Measurements from ENCODE around the gene MYOC.
"Not testable (repeated sequence)": the region's sequence is repeated elsewhere in the genome, so short reads cannot be mapped to it uniquely, and the experiment has no call there.

Gene MYOC

DNA sequence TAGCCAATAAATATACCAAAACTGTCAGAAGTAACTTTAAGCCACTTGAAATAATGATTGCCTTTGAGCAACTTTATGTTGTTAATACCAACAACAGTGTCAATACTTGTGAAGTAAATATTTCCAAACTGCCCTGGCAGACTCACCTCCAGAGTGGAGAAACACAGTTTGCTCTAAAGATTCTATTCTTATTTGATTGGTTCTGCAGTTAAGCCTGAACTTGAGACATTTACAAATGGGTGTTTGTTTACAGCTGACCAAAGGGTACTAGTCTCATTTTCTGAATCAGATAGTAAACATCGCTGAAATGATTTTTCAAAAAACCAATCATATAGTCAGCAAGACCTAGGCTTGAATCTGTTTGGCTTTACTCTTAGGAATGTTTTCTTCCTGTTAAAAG, 1.3 kb upstream of the MYOC start:
- H3K4me3 ChIP-seq (ENCODE audit: low read depth, low read length), result no peak overlapping the region

DNA sequence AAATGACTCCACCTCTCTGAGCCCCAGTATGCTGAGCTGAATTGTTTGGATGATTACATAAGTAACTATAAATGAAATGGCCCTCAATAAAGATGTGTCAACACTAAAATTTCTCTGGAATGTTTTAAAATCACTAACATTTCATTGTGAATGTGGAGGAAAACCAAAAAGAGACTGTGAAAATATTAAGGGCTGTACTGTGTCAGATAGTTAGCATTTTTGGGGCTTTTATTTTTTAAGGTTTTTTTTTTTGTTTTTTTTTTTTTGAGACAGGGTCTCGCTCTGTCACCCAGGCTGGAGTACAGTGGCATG, 6.3 kb downstream of the MYOC start:
- H3K4me3 ChIP-seq (ENCODE audit: low read depth, low read length), result no peak overlapping the region

DNA sequence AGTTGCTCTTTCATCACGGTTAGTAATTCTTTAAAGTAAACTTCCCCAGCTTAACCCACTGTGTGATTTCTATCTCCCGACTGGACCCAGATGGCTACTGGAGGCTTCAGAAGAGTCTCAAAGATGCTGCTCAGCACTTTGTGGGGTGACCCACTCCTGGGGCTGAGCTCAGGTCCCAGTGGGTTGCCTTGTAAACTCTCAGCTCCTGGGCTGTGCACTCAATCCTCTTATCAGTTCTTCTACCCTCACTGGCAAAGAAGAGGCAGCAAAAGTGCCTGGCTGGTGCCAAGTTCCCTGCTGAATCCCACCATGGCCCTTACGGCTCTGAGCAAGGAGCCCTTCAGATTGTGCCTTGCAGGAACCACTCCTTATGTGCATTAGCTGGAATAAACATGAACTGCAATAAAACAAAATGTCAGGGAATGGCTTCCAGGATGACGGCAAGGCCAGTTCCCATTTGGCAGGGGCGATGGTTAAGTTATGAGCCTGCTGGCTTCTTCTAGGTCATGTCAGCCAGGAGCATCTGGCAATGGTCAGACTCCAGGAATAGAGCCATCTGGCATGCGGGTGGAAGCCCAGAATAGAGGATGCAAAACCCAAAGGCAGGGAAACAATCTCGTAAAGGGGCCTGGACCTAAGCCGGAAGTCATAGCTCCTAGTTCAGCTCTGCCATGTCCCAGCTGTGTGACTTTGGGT, 6.8 kb downstream of the MYOC start:
- H3K4me3 ChIP-seq (ENCODE audit: low read depth, low read length), result no peak overlapping the region

DNA sequence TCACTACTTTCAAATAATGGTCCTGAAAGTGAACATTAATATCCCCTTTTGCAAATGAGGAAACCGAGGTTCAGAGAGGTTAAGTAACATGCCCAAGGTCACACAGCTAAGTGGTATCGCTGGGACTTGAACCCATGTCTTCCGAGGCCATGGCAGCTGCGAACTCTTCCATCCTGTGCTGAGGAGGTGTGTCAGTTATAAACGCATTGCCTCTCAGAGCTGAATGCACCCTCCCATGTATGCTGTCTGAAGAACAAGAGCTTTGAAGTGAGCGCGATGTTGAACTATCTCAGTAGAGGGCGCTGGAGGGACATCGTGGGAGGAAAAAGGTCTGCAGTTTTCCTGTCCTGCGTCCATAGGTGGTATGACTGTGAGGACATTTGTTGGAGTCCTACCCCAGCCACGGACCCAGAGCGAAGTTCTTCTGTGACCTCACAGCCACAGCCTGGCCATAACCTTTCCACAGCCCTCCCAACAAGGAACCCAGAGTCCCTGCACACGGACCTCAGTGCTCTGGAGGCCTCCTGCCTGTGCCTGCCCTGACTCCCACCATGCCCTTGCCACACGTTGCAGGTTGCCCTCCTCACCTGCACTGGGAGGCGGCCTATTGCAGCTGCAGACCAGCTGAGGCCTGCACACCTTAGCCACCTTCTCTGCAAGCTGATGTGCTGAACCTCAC, 7.5 kb downstream of the MYOC start:
- no peak overlapping the region for H3K4me3 ChIP-seq (ENCODE audit: low read depth, low read length)

DNA sequence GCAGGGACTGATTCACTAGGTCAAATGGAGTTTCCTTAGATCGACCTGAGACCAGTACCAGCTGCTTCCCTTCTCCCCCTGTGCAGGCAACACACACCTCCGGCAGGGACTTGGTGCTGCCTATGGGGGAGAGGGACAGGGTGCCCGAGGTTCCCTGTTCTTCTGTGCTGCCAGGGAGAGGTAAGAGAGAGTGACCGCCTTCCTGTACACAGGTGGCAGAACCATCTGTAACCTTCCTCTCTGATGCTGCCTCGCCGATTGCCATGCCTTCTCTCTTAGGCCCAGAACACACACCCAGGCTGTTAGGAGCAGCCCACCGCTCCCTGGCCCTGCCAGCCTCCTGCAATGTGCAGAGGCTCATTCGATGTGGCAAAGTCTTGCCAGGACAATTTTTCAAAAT, 9.3 kb downstream of the MYOC start:
- no peak overlapping the region for H3K4me3 ChIP-seq (ENCODE audit: low read depth, low read length)

DNA sequence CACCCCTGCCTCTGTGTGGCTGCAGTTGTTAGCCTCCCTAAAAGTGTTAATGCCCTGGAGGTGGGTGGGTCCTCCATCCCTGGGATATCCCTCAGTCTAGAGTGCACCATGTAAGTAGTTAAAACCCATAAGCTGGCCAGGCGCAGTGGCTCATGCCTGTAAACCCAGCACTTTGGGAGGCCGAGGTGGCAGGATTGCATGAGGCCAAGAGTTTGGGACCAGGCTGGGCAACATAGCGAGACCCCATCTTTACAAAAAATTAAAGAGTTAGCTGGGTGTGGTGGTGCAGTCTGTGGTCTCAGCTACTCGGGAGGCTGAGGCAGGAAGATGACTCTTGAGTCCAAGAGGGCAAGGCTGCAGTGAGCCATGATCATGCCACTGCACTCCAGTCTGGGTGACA, 10.3 kb downstream of the MYOC start:
- H3K4me3 ChIP-seq (ENCODE audit: low read depth, low read length), result no peak overlapping the region

DNA sequence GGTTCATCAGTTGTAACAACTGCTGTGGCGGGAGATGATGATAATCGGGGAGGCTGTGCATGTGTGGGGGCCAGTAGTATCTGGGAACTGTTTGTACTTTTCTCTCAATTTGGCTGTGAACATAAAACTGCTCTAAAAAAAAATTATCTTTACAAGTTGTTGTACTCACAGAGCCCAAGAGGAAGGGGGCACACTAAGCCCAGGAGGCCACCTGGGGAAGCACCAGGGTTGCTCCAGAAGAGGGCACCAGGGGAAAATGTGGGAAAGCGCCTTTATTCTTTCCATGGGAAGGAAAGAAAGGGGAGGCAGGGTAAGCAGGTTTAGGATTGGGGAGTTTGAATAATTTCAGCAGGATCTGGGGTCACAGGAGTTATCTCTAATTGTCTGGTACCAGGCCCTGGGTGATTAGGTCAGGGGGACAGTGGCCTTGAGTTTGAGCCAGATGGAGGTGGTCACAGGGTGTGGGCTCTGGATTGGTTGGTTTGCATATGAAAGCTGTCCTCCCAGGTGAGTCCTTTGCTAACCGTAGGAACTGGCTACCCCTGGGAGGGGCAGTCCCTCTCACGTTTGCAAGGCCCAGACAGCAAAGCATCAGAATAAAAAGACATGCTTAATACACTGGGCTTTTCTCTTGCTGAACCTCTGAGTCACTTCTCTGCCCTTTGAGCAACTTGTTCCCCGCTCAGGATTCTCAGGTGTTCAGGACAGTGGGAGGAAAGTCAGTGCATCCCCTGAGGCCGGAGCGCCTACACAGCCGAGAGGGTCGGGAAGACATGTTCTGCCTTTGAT, 11.2 kb downstream of the MYOC start:
- no peak overlapping the region for H3K4me3 ChIP-seq (ENCODE audit: low read depth, low read length)

DNA sequence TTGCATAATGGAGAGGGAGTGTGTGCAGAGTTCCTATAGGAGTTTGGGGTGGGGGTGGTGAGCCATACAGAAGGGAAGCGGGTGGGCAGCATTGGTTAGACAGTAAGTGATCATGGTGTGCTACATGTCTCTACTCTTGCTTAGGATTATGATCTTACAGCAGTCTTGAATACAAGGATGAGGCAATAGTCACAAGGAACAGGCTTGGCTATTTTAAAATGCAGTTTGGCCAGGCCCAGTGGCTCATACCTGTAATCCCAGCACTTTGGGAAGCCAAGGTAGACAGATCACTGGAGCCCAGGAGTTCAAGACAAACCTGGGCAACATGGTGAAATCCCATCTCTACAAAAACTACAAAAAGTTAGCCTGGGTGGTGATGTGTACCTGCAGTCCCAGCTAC, 12.3 kb downstream of the MYOC start:
- H3K4me3 ChIP-seq (ENCODE audit: low read depth, low read length), result no peak overlapping the region

DNA sequence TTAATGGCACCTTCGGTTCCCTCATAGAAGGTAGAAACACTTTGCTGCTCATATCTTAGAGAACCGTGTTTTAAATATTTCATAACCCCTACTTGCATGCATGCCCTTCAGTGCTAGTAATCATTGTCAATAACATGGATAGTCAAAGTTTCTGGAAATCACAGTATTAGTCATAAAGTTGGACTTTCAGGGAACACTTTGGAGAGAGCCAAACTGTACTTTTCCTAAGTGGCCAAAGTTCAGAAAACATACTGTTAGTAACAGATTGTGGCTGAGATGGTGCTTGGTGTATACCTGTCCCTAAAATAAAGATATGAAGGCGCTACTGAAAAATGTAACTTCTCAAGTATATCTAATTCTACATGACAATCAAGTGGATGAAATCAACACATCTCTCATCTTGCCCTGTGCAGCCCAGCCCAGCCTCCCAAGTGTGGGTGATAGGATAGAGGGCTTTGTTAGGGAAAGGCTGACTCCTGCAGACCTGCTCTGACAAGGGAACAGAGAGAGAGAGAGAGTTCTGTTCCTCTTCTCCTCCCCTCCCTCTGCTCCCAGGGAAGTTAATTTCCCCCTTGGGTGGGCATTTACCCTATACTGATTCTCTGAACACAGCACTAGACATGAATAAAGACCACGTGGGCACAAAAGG, 14.4 kb downstream of the MYOC start:
- H3K4me3 ChIP-seq (ENCODE audit: low read depth, low read length), result no peak overlapping the region

DNA sequence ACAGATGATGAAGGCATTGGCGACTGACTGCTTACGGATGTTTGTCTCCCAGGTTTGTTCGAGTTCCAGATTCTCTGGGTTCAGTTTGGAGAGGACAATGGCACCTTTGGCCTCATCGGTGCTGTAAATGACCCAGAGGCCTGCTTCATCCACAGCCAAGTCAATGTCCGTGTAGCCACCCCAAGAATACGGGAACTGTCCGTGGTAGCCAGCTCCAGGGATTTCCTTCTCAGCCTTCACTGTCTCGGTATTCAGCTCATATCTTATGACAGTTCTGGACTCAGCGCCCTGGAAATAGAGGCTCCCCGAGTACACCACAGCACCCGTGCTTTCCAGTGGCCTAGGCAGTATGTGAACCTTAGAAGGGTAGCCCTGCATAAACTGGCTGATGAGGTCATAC, 16.3 kb downstream of the MYOC start:
- no peak overlapping the region for H3K4me3 ChIP-seq (ENCODE audit: low read depth, low read length)

DNA sequence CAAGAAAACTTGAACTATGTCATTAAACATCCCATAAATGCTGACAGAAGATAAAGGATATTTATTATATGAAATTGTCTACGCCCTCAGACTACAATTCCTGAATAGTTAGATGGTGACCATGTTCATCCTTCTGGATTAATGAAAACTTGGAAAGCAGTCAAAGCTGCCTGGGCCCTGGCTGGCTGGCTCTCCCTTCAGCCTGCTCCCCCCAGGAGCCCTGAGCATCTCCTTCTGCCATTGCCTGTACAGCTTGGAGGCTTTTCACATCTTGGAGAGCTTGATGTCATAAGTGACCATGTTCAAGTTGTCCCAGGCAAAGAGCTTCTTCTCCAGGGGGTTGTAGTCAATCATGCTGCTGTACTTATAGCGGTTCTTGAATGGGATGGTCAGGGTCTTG, 16.8 kb downstream of the MYOC start:
- no peak overlapping the region for H3K4me3 ChIP-seq (ENCODE audit: low read depth, low read length)

DNA sequence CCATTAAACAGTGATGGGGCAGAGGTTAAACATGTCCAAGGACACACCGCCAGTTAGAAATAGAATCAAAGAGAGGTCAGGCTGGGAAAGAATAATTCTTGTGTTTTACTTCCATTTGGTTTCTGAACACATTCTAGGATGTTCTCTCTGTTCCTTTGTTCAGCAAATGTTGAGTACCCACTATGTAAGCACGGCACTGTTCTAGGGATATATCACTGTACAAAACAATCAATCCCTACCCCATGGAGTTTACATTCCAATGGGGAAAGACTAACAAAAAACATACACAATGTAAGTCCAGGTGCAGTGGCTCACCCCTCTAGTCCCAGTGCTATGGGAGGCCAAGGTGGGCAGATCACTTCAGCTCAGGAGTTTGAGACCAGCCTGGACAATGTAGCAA, 24.3 kb downstream of the MYOC start:
- no peak overlapping the region for H3K4me3 ChIP-seq (ENCODE audit: low read depth, low read length)

DNA sequence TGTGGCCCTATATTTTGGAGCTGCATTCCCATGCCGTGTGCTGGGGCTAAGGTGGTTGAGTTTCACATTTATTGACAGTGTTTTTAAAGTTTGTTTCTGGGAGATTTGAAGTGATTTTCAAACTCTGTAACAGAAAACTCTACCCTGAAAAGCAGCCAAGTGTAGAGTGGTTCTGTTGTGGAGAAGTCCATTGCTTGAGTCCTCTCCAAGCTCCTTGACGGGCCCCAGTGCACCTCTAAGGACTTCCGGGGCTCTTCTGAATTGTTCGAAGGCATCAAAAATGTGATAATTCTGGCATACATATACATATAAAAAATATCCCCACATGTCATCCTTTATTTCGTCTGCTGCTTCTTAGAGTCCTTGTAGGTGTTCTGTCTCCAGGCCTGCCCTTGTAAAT, 25.5 kb downstream of the MYOC start:
- H3K4me3 ChIP-seq (ENCODE audit: low read depth, low read length), result no peak overlapping the region

DNA sequence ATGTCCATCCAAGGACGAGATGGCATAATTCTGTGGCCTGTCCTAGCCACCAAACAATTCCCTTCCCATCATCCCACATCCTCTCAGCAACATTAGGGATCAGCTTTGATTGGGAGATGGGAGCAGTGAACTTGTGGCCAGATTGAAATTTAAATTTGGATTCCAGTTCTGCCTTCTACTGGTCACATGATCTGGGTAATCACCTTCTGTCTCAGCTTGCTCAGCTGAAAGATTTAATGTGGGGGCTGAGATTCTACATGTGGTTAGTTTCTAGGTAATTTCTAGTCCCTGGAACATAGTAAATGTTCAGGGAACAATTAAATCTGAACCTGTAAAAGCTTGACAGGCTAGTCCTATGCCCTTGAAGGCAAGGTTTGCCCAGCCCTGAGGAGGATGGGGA, 27.3 kb downstream of the MYOC start:
- no peak overlapping the region for H3K4me3 ChIP-seq (ENCODE audit: low read depth, low read length)

DNA sequence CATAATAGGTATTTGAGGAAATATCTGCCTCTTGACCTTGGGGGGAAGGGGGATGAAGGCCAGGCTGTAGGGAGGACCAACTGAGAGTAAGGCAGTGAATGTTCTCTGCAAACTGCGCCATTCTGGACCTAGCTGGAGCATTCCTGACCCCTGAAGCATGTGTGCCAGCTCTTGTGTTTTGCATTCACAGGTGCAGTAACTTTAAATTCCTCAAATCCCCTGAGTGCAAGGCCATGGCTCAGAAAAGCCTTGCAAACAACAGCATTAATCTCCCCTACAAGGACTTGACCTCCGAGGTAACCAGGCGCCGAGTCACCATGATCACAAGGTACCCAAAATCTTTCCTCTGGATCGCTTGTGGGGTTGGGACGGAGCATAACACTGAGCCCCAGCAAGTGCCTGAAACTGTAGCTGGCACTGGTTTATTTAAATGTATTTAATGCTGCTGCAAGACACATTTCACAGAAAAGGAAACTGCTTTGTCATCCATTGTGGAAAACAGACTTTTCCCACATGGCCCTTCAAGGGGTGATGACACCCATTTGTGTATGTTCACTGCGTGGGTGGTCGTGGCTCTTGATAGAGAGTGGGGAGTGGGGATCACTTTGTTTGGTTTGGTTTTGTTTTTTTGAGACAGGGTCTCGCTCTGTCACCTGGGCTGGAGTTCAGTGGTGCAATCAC, 28.7 kb downstream of the MYOC start:
- H3K4me3 ChIP-seq (ENCODE audit: low read depth, low read length), result no peak overlapping the region

DNA sequence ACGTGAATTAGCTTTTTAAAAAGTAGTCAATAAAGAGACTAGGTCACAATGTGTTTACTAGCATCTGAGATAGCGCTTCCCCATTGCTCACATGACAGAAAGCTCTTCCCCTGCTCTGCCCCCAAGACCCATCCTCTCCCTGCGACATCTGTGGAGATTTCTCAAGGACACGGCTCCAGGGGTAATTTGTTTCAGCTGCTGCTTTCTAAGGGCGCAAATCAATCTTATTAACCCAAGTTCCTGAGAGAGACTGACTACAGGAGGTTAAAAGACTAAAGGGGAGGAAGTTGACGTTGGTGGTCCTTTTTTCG, 30.4 kb downstream of the MYOC start, which contains the start of gene MYOCOS:
MYOCOS (plus strand) TSS at position 92 of the 311 bp plus-strand sequence. CDS start 1,641 bp downstream, outside the sequence.
- H3K4me3 ChIP-seq (ENCODE audit: low read depth, low read length), result no peak within 1 kb of the TSS

DNA sequence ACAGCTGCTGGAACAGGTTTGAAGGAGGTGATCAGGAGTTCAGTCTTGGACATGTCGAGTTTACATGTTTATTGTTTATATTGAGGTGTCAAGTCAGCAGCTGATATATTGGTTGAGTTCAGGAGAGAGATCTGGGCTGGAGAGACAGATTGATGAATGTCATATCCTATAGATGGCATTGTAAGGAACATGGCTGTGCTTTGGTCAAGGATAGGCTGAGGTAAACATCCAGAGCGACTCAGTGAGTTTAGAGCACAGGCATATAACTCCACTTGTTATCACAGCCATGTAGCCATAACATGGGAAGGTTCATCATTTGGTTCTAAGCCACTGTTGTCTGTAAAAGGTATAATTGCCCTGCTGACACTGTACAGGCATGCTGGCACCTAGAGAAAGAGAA, 35.9 kb downstream of the MYOC start:
- H3K4me3 ChIP-seq (ENCODE audit: low read depth, low read length), result no peak overlapping the region

DNA sequence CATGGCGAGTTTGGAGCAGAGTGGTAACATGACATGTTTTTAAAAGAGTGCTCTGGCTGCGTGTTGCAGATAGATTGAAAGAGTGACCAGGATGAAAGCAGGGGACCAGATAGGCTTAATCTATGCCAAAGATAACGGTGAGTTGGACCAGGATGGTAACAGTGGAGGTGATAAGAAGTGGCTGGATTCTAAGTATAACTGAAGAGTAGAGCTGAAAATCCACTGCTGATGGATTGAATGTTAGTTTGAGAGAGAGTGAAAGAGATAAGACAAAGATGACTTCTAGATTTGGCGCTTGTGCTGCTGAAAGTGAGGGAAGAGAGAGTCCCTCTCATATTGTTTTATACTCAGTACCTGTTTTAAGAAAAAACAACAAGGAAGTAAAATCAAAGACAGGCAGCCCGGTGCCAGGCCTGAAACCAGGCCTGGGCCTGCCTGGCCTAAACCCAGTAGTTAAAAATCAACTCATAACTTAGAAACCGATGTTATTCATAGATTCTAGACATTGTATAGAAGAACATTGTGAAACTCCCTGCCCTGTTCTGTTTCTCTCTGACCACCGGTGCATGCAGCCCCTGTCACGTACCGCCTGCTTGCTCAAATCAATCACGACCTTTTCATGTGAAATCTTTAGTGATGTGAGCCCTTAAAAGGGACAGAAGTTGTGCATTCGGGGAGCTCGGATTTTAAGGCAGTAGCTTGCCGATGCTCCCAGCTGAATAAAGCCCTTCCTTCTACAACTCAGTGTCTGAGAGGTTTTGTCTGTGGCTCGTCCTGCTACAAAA, 37.2 kb downstream of the MYOC start:
- not testable (repeated sequence) for H3K4me3 ChIP-seq (ENCODE audit: low read depth, low read length)

DNA sequence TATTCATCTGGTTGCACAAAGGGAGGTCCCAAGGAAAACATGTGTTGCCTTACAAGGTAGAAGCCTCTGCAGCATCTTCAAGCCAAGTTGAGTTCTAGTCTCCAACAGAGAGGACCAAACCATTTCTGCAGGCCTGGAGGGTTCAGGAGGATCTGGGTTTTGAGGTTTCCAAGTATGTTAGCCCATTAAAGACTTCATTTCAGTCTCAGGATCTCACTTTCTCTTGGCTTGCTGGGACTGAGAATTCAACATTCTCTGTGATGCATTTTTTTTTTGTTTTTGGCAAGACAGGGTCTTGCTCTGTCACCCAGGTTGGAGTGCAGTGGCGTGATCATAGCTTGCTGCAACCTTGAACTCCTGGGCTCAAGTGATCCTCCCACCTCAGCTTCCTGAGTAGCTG, 39.2 kb downstream of the MYOC start:
- H3K4me3 ChIP-seq (ENCODE audit: low read depth, low read length), result no peak overlapping the region

DNA sequence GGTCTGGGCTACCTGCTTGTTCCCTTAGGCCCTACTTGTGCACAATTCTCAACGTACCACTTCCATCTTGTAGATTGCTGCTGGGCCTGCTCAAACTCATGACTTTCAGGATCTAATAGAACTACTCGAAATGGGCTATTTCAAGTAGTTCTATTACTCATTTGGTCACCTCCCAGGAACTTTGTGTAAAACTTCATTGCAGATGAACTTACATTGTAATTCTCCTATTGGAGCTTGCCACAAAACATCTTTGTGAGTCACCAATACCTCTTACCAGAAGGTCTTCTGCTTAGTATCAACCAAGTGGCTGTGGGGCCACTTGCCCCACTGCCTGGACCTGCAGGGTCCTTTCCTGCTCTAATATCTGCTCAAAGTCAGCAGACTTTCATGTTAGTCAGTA, 41.2 kb downstream of the MYOC start:
- no peak overlapping the region for H3K4me3 ChIP-seq (ENCODE audit: low read depth, low read length)

DNA sequence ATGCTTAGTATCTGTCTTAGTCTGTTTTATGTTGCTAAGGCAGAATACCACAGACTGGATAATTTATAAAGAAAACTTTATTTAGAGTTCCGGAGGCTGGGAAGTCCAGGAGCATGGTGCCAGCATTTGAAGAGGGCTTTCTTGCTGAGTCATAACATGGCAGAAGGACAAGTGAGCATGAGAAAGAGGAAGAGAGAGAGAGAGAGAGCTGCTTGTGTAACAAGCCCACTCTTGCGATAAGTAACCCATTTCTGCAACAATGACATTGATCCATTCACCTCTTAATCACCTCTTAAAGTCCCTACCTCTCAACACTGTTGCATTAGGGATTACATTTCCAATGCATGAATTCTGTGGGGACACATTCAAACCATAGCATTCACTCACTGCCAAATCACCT, 42.1 kb downstream of the MYOC start:
- no peak overlapping the region for H3K4me3 ChIP-seq (ENCODE audit: low read depth, low read length)
